HEK293 (cell line): Measurements from ENCODE around the gene DLG1.

ENCODE experiments used
- GLI2 ChIP-seq: fragments of 450-650 bp; formaldehyde crosslinking; IDR thresholded peaks from 2 replicates; pipeline ENCODE4; 2017; ENCODE audit warnings: missing biosample characterization, missing genetic modification characterization, low read depth, borderline replicate concordance
- PRDM1 ChIP-seq: fragments of 450-650 bp; formaldehyde crosslinking; IDR thresholded peaks from 2 replicates; pipeline ENCODE4; 2016; ENCODE audit warnings: missing biosample characterization, missing genetic modification characterization
- TF ChIP-seq, protein P1 (sequence below): fragments of 450-650 bp; formaldehyde crosslinking; IDR thresholded peaks from 2 replicates; pipeline ENCODE4 v1.5.1; 2016; ENCODE audit warnings: missing biosample characterization, missing genetic modification characterization

DNA sequence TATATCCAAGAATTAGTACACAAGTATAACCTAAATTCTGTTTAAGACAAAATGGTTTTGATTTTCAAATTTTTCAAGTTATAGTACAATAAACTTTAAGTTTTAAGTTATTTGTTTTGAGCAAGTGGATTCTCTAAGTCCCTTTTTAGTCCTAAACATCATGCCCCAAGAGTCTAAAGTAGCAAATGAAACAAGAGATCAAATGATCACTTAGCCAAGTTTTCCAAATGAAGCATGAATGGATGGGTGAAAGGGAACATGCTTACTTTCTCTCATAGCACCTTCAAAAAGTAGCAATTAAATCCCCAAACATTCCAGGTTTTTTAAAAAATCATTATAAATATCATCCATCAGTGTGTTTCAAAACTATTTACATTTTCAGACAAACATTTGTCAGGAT, 19.5 kb downstream of the DLG1 start:
- TF ChIP-seq PRDM1 (tag by site-specific recombination): no peak
- TF ChIP-seq, protein P1, sequence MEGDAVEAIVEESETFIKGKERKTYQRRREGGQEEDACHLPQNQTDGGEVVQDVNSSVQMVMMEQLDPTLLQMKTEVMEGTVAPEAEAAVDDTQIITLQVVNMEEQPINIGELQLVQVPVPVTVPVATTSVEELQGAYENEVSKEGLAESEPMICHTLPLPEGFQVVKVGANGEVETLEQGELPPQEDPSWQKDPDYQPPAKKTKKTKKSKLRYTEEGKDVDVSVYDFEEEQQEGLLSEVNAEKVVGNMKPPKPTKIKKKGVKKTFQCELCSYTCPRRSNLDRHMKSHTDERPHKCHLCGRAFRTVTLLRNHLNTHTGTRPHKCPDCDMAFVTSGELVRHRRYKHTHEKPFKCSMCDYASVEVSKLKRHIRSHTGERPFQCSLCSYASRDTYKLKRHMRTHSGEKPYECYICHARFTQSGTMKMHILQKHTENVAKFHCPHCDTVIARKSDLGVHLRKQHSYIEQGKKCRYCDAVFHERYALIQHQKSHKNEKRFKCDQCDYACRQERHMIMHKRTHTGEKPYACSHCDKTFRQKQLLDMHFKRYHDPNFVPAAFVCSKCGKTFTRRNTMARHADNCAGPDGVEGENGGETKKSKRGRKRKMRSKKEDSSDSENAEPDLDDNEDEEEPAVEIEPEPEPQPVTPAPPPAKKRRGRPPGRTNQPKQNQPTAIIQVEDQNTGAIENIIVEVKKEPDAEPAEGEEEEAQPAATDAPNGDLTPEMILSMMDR: no peak
- TF ChIP-seq GLI2 (tag by site-specific recombination): no peak
